Epithelial cell of proximal tubule (primary cell): ENCODE measurements around the gene FANK1. TPM values are rescaled to one million over a fixed set of nuclear protein-coding genes. Genes with fewer than 3 reads are reported as not detected.

ENCODE experiments used
- DNase-seq: peaks from one replicate; pipeline ENCODE4 v3.0.0-alpha.2; 2011; ENCODE audit warnings: low read depth
- H3K4me3 ChIP-seq: 2 replicates; pipeline ENCODE4 v1.5.1; 2011; ENCODE audit warnings: low read depth, mild to moderate bottlenecking, low read length
- CTCF ChIP-seq: conservative IDR thresholded peaks from 2 replicates; pipeline ENCODE4 v1.5.1; 2012; ENCODE audit warnings: low read depth, mild to moderate bottlenecking, low read length
- total RNA-seq: library from RNA; depleted of rRNA; stranded (reverse); fragments of >200 nt; gene quantifications from 2 replicates; pipeline ENCODE4 v1.2.3, GENCODE V29; 2015

Gene FANK1
- total RNA-seq, 1 donor from 2014 or later, result 9.2 TPM

DNA sequence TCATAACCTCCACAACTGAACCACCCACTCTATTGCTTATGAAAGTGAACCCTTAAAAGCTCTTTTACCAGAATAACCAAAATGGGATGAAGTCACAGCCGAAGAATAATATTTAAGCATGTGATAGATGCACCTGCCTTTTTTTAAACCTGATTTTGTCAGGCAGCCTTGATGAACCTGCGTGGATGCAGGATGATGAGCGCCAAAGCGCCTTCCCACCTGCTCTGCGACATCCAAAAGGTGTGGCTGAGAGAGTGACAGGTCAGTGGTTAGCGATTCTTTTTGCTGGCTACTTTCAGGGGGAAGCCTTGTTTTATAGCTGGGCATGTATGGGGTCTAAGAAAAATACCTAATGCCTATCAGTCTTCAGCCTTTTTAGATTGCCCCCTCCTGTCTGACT lies 157.8 kb downstream of the FANK1 start:
- no peak for TF ChIP-seq CTCF
- H3K4me3 ChIP-seq, result no peak overlapping the region
- no peak for DNase-seq

- no peak for TF ChIP-seq CTCF
- DNase-seq, result no peak
- no peak overlapping the region for H3K4me3 ChIP-seq
Measured at GRCh38 chr10:126057494-126057893, 161.1 kb downstream of the FANK1 start.

DNA sequence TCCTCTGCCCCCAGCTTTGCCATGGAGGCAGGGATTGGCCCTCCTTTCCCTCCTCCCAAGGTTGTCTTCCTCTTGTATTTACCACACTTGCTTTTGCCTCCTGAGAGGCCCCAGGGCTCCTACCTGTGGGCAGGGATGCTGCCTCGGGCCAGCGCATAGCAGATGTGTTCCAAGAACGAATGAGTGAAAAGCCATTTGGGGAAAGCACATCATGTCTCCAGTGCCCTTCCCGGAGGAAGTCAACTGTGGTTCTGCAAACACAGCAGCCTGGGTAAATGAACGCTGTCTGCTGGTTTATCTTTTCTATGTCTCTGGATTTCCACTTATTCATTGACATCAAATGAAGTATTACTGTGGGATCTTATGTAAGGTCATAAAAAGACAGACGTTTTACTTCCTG lies 161.7 kb downstream of the FANK1 start:
- no peak for TF ChIP-seq CTCF
- no peak for DNase-seq
- no peak overlapping the region for H3K4me3 ChIP-seq

- no peak for TF ChIP-seq CTCF
- no peak overlapping the region for H3K4me3 ChIP-seq
- DNase-seq, result no peak
Measured at GRCh38 chr10:126058507-126058906, 162.1 kb downstream of the FANK1 start.

Other genes starting within 250 kb of the FANK1 start
- gene TEX36, start 213.4 kb upstream of the FANK1 start, total RNA-seq, result not detected in 2 replicates
- 14.5 and 15.4 TPM in 2 replicates for gene EDRF1, start 176.9 kb upstream of the FANK1 start, total RNA-seq
- 0.06 TPM in 1 of 2 replicates, not detected in the other for gene MMP21, start 120.7 kb upstream of the FANK1 start, total RNA-seq
- gene UROS, start 73.3 kb upstream of the FANK1 start, total RNA-seq, result 56.8 and 56.9 TPM in 2 replicates
- gene BCCIP, start 73.0 kb upstream of the FANK1 start, total RNA-seq, result 57.2 and 75.5 TPM in 2 replicates
- gene DHX32, start 15.3 kb upstream of the FANK1 start, total RNA-seq, result 29.6 and 38.8 TPM in 2 replicates